H1 (cell line): ENCODE measurements around the gene MBOAT2.

Experiments used
- ASH2L ChIP-seq: fragments of 200-600, 300-600 bp; sonication (generic); IDR thresholded peaks from one replicate; pipeline ENCODE4 v1.7.1; 2017; ENCODE audit warnings: low read length
- GABPA ChIP-seq: IDR thresholded peaks from 2 replicates; pipeline ENCODE4 v1.6.1; 2011; ENCODE audit warnings: mild to moderate bottlenecking, low read length, moderate library complexity, borderline replicate concordance; ENCODE audit not compliant: insufficient read depth
- SIN3A ChIP-seq, 2 experiments: IDR thresholded peaks in 1 of 2; conservative IDR thresholded peaks in 1 of 2; 2 replicates each; pipeline ENCODE4 v1.6.1; 2011 to 2012; ENCODE audit warnings: low read length in 2 of 2, improper control_type of control experiment in 1 of 2, low read depth in 1 of 2, mild to moderate bottlenecking in 1 of 2
- YY1 ChIP-seq: IDR thresholded peaks from 2 replicates; pipeline ENCODE4 v1.6.1; 2011; ENCODE audit warnings: low read depth, mild to moderate bottlenecking, low read length
- TF ChIP-seq, protein P1 (sequence below), 3 experiments: IDR thresholded peaks; 1 replicate in 2 of 3; 2 replicates in 1 of 3; pipeline versions ENCODE4 v1.5.1 to v1.6.1; 2011; ENCODE audit warnings: low read length in 3 of 3, mild to moderate bottlenecking in 3 of 3, inconsistent platforms in 2 of 3, low read depth in 1 of 3, moderate library complexity in 1 of 3; ENCODE audit not compliant: insufficient read depth in 1 of 3; ENCODE audit errors: control extremely low read depth in 1 of 3

DNA sequence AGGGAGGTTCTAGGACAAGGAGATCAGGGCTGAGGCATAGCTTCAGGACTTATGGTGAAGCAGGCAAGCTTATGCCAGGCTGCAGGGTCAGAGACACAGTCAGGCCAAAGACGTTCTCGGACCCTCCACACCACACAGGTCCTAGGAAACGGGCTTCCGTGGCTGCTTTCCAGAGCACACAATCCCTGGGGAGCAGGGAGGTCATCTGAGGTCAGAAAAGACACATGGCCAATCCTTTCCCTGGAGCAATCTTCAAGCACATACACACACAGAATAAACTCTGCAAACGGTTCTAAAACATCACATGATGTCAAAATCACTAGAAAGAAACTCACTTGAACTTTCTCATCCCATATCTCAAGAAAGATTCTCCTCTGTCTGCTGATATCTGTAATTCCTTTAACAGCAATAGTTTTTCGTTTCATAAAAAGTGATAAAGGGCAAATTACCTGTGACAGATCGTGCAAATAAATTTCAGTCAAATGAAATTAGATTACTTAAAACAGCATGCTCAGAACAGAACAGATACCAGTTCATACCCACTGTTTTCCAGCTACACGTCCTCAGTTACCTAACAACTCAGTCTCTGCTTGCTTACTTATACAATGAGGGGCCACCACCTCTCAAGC, 63.9 kb downstream of the MBOAT2 start:
- TF ChIP-seq SIN3A (conservative IDR thresholded peaks at IDR 0.05 in 1 of 2, IDR thresholded peaks at IDR 0.05 in 1 of 2; ENCODE audit: low read depth in 1 of 2, low read length in 2 of 2) (no peak), GABPA (no peak), ASH2L (no peak), YY1 (no peak)
- TF ChIP-seq, protein P1, sequence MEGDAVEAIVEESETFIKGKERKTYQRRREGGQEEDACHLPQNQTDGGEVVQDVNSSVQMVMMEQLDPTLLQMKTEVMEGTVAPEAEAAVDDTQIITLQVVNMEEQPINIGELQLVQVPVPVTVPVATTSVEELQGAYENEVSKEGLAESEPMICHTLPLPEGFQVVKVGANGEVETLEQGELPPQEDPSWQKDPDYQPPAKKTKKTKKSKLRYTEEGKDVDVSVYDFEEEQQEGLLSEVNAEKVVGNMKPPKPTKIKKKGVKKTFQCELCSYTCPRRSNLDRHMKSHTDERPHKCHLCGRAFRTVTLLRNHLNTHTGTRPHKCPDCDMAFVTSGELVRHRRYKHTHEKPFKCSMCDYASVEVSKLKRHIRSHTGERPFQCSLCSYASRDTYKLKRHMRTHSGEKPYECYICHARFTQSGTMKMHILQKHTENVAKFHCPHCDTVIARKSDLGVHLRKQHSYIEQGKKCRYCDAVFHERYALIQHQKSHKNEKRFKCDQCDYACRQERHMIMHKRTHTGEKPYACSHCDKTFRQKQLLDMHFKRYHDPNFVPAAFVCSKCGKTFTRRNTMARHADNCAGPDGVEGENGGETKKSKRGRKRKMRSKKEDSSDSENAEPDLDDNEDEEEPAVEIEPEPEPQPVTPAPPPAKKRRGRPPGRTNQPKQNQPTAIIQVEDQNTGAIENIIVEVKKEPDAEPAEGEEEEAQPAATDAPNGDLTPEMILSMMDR (IDR thresholded peaks at IDR 0.05; ENCODE audit: control extremely low read depth in 1 of 3, insufficient read depth in 1 of 3, low read depth in 1 of 3, low read length in 3 of 3): no peak
